Measurements from ENCODE around the gene UTY. TPM values are rescaled to one million over a fixed set of nuclear protein-coding genes. Genes with fewer than 3 reads are reported as not detected.

Gene UTY
- total and polyA plus RNA-seq, 9 of the 15 experiments (the other 6 are each of a cell fraction or from before 2014, with no cell fraction given) = 0.09 TPM; not detected in 8

DNA sequence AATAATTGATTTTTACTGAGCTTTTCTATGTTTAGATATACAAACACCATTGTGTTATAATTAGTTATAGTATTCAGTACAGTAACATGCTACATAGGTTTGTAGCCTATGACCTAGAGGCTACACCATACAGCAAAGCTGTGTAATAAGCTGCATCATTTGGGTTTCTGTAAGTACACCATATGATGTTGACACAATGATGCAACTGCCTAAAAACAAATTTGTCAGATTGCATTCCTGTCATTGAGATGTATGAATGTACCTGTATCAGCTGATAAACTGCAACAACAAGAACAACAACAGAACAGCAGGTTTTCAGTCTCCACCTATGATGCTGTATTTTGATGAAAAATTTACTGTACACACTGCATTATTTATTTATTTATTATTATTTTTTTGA lies 64.3 kb downstream of the UTY start:
- intact Hi-C loops (cut with micrococcal nuclease) (no loop called here), in situ Hi-C loops (cut with MboI) (no loop called here)
- no peak overlapping the region for H3K4me2 ChIP-seq (ENCODE audit: insufficient read depth, low read length)
- H3K9me3 ChIP-seq (replicated peaks; ENCODE audit: control insufficient read depth, insufficient read depth, low read depth, low read length) = no peaks in the 10 kb centered on the region
- no TSS peak for BruUV-seq (replicated peaks)
- ChIA-PET POLR2A (no interaction called here), CTCF (ENCODE audit: low intra/inter-chr PET ratio) (no interaction called here)
- ATAC-seq = no peak
- H3K4me1 ChIP-seq (replicated peaks in 1 of 2; ENCODE audit: control insufficient read depth in 2 of 2, insufficient read depth in 2 of 2, low read length in 2 of 2) = no peaks in the 10 kb centered on the region
- no peaks in the 10 kb centered on the region for H3K27me3 ChIP-seq (ENCODE audit: control insufficient read depth in 2 of 2, insufficient read depth in 2 of 2, low read length in 2 of 2)
- no peak overlapping the region for H3K27ac ChIP-seq (ENCODE audit: extremely low read depth, low read depth, low read length)
- no peak for DNase-seq (ENCODE audit: extremely low read depth in 1 of 4, low spot score in 3 of 4)
- no peak overlapping the region for H3K9ac ChIP-seq (ENCODE audit: insufficient read depth in 1 of 2, low read depth in 2 of 2, low read length in 2 of 2)
- no peak for FAIRE-seq
- H3K9me1 ChIP-seq (ENCODE audit: control insufficient read depth, insufficient read depth, low read length) = no peaks in the 10 kb centered on the region
- H3K79me2 ChIP-seq (ENCODE audit: control insufficient read depth, insufficient read depth, low read length) = no peaks in the 10 kb centered on the region
- no peak overlapping the region for H3K4me3 ChIP-seq
- H4K20me1 ChIP-seq (replicated peaks; ENCODE audit: control insufficient read depth, insufficient read depth, low read length) = no peaks in the 10 kb centered on the region
- H3K36me3 ChIP-seq (ENCODE audit: control insufficient read depth, insufficient read depth, low read length) = no peaks in the 10 kb centered on the region
- no peak overlapping the region for H2AFZ ChIP-seq (ENCODE audit: low read depth, low read length)
- TF ChIP-seq POLR2AphosphoS2 (IDR thresholded peaks at IDR 0.05; ENCODE audit: low read length) (no peak), SPI1 (IDR thresholded peaks at IDR 0.05; ENCODE audit: borderline replicate concordance, low read depth, low read length) (no peak), HDAC2 (IDR thresholded peaks at IDR 0.05) (no peak), SMARCA4 (IDR thresholded peaks at IDR 0.05) (no peak), MCM2 (IDR thresholded peaks at IDR 0.05; ENCODE audit: low read depth) (no peak), ELF1 (tag; IDR thresholded peaks at IDR 0.05) (no peak), CHD2 (IDR thresholded peaks at IDR 0.05; ENCODE audit: low read depth, low read length) (no peak), ZNF436 (CRISPR knock-in tag; IDR thresholded peaks at IDR 0.05) (no peak), NFYB (IDR thresholded peaks at IDR 0.05; ENCODE audit: extremely low read depth, insufficient read length) (no peak), ASH1L (IDR thresholded peaks at IDR 0.05; ENCODE audit: borderline replicate concordance, low read depth, partially characterized antibody) (no peak), HNRNPH1 (optimal IDR thresholded peaks at IDR 0.05; ENCODE audit: low read depth, low read length) (no peak), ZNF778 (CRISPR knock-in tag; IDR thresholded peaks at IDR 0.05) (no peak), TBP (optimal IDR thresholded peaks at IDR 0.05; ENCODE audit: low read depth, low read length) (no peak)
- TF ChIP-seq, protein P1, sequence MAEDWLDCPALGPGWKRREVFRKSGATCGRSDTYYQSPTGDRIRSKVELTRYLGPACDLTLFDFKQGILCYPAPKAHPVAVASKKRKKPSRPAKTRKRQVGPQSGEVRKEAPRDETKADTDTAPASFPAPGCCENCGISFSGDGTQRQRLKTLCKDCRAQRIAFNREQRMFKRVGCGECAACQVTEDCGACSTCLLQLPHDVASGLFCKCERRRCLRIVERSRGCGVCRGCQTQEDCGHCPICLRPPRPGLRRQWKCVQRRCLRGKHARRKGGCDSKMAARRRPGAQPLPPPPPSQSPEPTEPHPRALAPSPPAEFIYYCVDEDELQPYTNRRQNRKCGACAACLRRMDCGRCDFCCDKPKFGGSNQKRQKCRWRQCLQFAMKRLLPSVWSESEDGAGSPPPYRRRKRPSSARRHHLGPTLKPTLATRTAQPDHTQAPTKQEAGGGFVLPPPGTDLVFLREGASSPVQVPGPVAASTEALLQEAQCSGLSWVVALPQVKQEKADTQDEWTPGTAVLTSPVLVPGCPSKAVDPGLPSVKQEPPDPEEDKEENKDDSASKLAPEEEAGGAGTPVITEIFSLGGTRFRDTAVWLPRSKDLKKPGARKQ (CRISPR knock-in tag; IDR thresholded peaks at IDR 0.05) = no peak
- TF ChIP-seq, protein P2, sequence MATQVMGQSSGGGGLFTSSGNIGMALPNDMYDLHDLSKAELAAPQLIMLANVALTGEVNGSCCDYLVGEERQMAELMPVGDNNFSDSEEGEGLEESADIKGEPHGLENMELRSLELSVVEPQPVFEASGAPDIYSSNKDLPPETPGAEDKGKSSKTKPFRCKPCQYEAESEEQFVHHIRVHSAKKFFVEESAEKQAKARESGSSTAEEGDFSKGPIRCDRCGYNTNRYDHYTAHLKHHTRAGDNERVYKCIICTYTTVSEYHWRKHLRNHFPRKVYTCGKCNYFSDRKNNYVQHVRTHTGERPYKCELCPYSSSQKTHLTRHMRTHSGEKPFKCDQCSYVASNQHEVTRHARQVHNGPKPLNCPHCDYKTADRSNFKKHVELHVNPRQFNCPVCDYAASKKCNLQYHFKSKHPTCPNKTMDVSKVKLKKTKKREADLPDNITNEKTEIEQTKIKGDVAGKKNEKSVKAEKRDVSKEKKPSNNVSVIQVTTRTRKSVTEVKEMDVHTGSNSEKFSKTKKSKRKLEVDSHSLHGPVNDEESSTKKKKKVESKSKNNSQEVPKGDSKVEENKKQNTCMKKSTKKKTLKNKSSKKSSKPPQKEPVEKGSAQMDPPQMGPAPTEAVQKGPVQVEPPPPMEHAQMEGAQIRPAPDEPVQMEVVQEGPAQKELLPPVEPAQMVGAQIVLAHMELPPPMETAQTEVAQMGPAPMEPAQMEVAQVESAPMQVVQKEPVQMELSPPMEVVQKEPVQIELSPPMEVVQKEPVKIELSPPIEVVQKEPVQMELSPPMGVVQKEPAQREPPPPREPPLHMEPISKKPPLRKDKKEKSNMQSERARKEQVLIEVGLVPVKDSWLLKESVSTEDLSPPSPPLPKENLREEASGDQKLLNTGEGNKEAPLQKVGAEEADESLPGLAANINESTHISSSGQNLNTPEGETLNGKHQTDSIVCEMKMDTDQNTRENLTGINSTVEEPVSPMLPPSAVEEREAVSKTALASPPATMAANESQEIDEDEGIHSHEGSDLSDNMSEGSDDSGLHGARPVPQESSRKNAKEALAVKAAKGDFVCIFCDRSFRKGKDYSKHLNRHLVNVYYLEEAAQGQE (IDR thresholded peaks at IDR 0.05; ENCODE audit: borderline replicate concordance) = no peak
- TF ChIP-seq, protein P2 (CRISPR knock-in tag; IDR thresholded peaks at IDR 0.05; ENCODE audit: low read depth) = no peak
